HG03039 (cell line): ENCODE measurements around the gene VPS33A.
"Not testable (repeated sequence)": the region's sequence is repeated elsewhere in the genome, so short reads cannot be mapped to it uniquely, and the experiment has no call there.

ENCODE experiments used
- ATAC-seq: cut with Tn5 transposase; IDR thresholded peaks from one replicate; pipeline ENCODE4 v1.9.1; 2021; ENCODE audit warnings: mild to moderate bottlenecking, moderate library complexity; ENCODE audit not compliant: unreplicated experiment

VPS33A gene

GRCh38 chr12:122258462-122258861 lies 7.8 kb downstream of the VPS33A start:
- not testable (repeated sequence) for ATAC-seq

- no peak for ATAC-seq
These were observed 15.8 kb downstream of the VPS33A start for GRCh38 chr12:122250536-122250935.

GRCh38 chr12:122250047-122250446 lies 16.2 kb downstream of the VPS33A start:
- no peak for ATAC-seq

- no peak for ATAC-seq
These were observed 20.7 kb downstream of the VPS33A start for GRCh38 chr12:122245553-122245952.

- no peak for ATAC-seq
These were observed 21.5 kb downstream of the VPS33A start for GRCh38 chr12:122244565-122245371.

- ATAC-seq: no peak
These were observed 22.3 kb downstream of the VPS33A start for GRCh38 chr12:122243965-122244364.

- no peak for ATAC-seq
These were observed 27.4 kb downstream of the VPS33A start for GRCh38 chr12:122238861-122239260.

GRCh38 chr12:122235741-122236140 lies 30.6 kb downstream of the VPS33A start:
- ATAC-seq: no peak

- ATAC-seq: no peak
These were observed 33.6 kb downstream of the VPS33A start for GRCh38 chr12:122232691-122233090.

- no peak for ATAC-seq
These were observed 35.5 kb downstream of the VPS33A start for GRCh38 chr12:122230798-122231197.

GRCh38 chr12:122228092-122228491 lies 38.2 kb downstream of the VPS33A start:
- no peak for ATAC-seq

GRCh38 chr12:122227341-122227740 lies 39.0 kb downstream of the VPS33A start:
- ATAC-seq: no peak

GRCh38 chr12:122226366-122227125 lies 39.7 kb downstream of the VPS33A start:
- ATAC-seq: no peak

- ATAC-seq: peak; percentile 89
These were observed 40.5 kb downstream of the VPS33A start, which contains the start of gene DIABLO for GRCh38 chr12:122225683-122226365. TSS of gene DIABLO (minus strand) at chr12:122226052. CDS start at chr12:122226014, 38 bp downstream.

GRCh38 chr12:122216445-122216844 lies 49.8 kb downstream of the VPS33A start:
- no peak for ATAC-seq

GRCh38 chr12:122215771-122216170 lies 50.5 kb downstream of the VPS33A start:
- no peak for ATAC-seq

- ATAC-seq: no peak
These were observed 58.0 kb downstream of the VPS33A start for GRCh38 chr12:122208073-122208820.

- ATAC-seq: no peak
These were observed 58.9 kb downstream of the VPS33A start for GRCh38 chr12:122207391-122207790.

GRCh38 chr12:122206976-122207375 lies 59.3 kb downstream of the VPS33A start:
- no peak for ATAC-seq

- no peak for ATAC-seq
These were observed 60.0 kb downstream of the VPS33A start for GRCh38 chr12:122206111-122206881.
